Muscle layer of colon (tissue), 2 donors: ENCODE data around the gene DENND4C.
"Not testable (repeated sequence)": the region's sequence is repeated elsewhere in the genome, so short reads cannot be mapped to it uniquely, and the experiment has no call there.

ENCODE experiments used
- H3K27ac ChIP-seq: one replicate; pipeline ENCODE4 v1.7.0; 2013; ENCODE audit warnings: low read depth, mild to moderate bottlenecking, low read length, moderate library complexity
- H3K27me3 ChIP-seq, 2 donors: one replicate each; pipeline ENCODE4 v1.7.0; 2013; ENCODE audit warnings: low read length in 2 of 2, mild to moderate bottlenecking in 2 of 2; ENCODE audit not compliant: insufficient read depth in 2 of 2, control insufficient read depth in 1 of 2
- H3K36me3 ChIP-seq: one replicate; pipeline ENCODE4 v1.7.0; 2013; ENCODE audit warnings: mild to moderate bottlenecking, low read length; ENCODE audit not compliant: insufficient read depth
- H3K4me1 ChIP-seq: one replicate; pipeline ENCODE4 v1.7.0; 2013; ENCODE audit warnings: mild to moderate bottlenecking, low read length; ENCODE audit not compliant: insufficient read depth
- H3K4me3 ChIP-seq, 2 donors: one replicate each; pipeline ENCODE4 v1.7.0; 2013; ENCODE audit warnings: low read length in 2 of 2, low read depth in 1 of 2, mild to moderate bottlenecking in 1 of 2, moderate library complexity in 1 of 2
- H3K9ac ChIP-seq: one replicate; pipeline ENCODE4 v1.7.0; 2013; ENCODE audit warnings: low read length
- H3K9me3 ChIP-seq: one replicate; pipeline ENCODE4 v1.7.0; 2013; ENCODE audit warnings: mild to moderate bottlenecking, low read length
- donor health status: abdominal sarcoma.
- donor health status: Adenocarcinoma of cecum.

Gene DENND4C

GRCh38 chr9:19404283-19405075 is 174.0 kb downstream of the DENND4C start:
- Histone ChIP-seq H3K4me1 (no peaks in the 10 kb centered on the region), H3K9ac (no peak overlapping the region), H3K9me3 (no peaks in the 10 kb centered on the region), H3K4me3 (no peak overlapping the region), H3K36me3 (no peaks in the 10 kb centered on the region), H3K27ac (no peak overlapping the region), H3K27me3 (no peaks in the 10 kb centered on the region)

- Histone ChIP-seq H3K36me3 (no peaks in the 10 kb centered on the region), H3K27me3 (no peaks in the 10 kb centered on the region), H3K9me3 (no peaks in the 10 kb centered on the region), H3K4me1 (peaks cover 6% of the 10 kb centered on the region), H3K27ac (no peak overlapping the region), H3K9ac (no peak overlapping the region), H3K4me3 (no peak overlapping the region)
Measured at GRCh38 chr9:19405771-19406170, 175.3 kb downstream of the DENND4C start.

GRCh38 chr9:19408316-19408692 is 177.8 kb downstream of the DENND4C start:
- H3K4me1 ChIP-seq: peaks cover 6% of the 10 kb centered on the region
- H3K9ac ChIP-seq: no peak overlapping the region
- peak overlapping the region; percentile 85 to 88 for H3K4me3 ChIP-seq
- no peaks in the 10 kb centered on the region for H3K27me3 ChIP-seq
- no peaks in the 10 kb centered on the region for H3K36me3 ChIP-seq
- H3K27ac ChIP-seq: peak overlapping the region; percentile 76
- no peaks in the 10 kb centered on the region for H3K9me3 ChIP-seq

- Histone ChIP-seq H3K9me3 (no peaks in the 10 kb centered on the region), H3K9ac (peak within 1 kb of the TSS; percentile 23), H3K27me3 (no peaks in the 10 kb centered on the region), H3K4me1 (peaks cover 6% of the 10 kb centered on the region), H3K36me3 (no peaks in the 10 kb centered on the region), H3K27ac (peak within 1 kb of the TSS; percentile 76), H3K4me3 (peak within 1 kb of the TSS; percentile 85 to 88)
Measured at GRCh38 chr9:19408693-19409400, 178.4 kb downstream of the DENND4C start, which contains the start of gene ACER2. Gene ACER2, plus strand, starts transcription at chr9:19409009. Its CDS starts 76 bp downstream, at chr9:19409085.

GRCh38 chr9:19409401-19410194 is 179.1 kb downstream of the DENND4C start:
- H3K27ac ChIP-seq: peak overlapping the region; percentile 76

GRCh38 chr9:19410195-19410503 is 179.7 kb downstream of the DENND4C start:
- Histone ChIP-seq H3K36me3 (no peaks in the 10 kb centered on the region), H3K4me1 (peaks cover 6% of the 10 kb centered on the region), H3K4me3 (peak overlapping the region in 1 of 2 donors; percentile 85), H3K9me3 (no peaks in the 10 kb centered on the region), H3K27me3 (no peaks in the 10 kb centered on the region), H3K27ac (no peak overlapping the region), H3K9ac (no peak overlapping the region)

More at GRCh38 chr9:19409401-19410194, 179.1 kb downstream of the DENND4C start:
- H3K9me3 ChIP-seq: no peaks in the 10 kb centered on the region
- H3K27me3 ChIP-seq: no peaks in the 10 kb centered on the region
- H3K36me3 ChIP-seq: no peaks in the 10 kb centered on the region
- H3K4me3 ChIP-seq: peak overlapping the region; percentile 85 to 88
- peak overlapping the region; percentile 23 for H3K9ac ChIP-seq
- H3K4me1 ChIP-seq: peaks cover 6% of the 10 kb centered on the region

- H3K27ac ChIP-seq: no peak overlapping the region
- H3K9ac ChIP-seq: no peak overlapping the region
- no peaks in the 10 kb centered on the region for H3K27me3 ChIP-seq
Measured at GRCh38 chr9:19410594-19410993, 180.1 kb downstream of the DENND4C start.

GRCh38 chr9:19411316-19411715 is 180.8 kb downstream of the DENND4C start:
- peaks cover 6% of the 10 kb centered on the region for H3K4me1 ChIP-seq
- no peak overlapping the region for H3K4me3 ChIP-seq
- H3K27ac ChIP-seq: no peak overlapping the region
- no peaks in the 10 kb centered on the region for H3K36me3 ChIP-seq
- no peak overlapping the region for H3K9ac ChIP-seq
- no peaks in the 10 kb centered on the region for H3K9me3 ChIP-seq
- no peaks in the 10 kb centered on the region for H3K27me3 ChIP-seq

More at GRCh38 chr9:19410594-19410993, 180.1 kb downstream of the DENND4C start:
- H3K4me1 ChIP-seq: peaks cover 6% of the 10 kb centered on the region
- no peak overlapping the region for H3K4me3 ChIP-seq
- H3K36me3 ChIP-seq: no peaks in the 10 kb centered on the region
- H3K9me3 ChIP-seq: no peaks in the 10 kb centered on the region

GRCh38 chr9:19413456-19413855 is 183.0 kb downstream of the DENND4C start:
- H3K27ac ChIP-seq, H3K27me3 ChIP-seq, H3K4me1 ChIP-seq, H3K4me3 ChIP-seq, H3K9me3 ChIP-seq, H3K36me3 ChIP-seq, H3K9ac ChIP-seq: not testable (repeated sequence)

GRCh38 chr9:19416143-19416542 is 185.7 kb downstream of the DENND4C start:
- Histone ChIP-seq H3K36me3 (no peaks in the 10 kb centered on the region), H3K4me1 (no peaks in the 10 kb centered on the region), H3K27ac (no peak overlapping the region), H3K9me3 (no peaks in the 10 kb centered on the region), H3K4me3 (no peak overlapping the region), H3K9ac (no peak overlapping the region), H3K27me3 (no peaks in the 10 kb centered on the region)

- no peak overlapping the region for H3K4me3 ChIP-seq
- H3K9ac ChIP-seq: no peak overlapping the region
- no peaks in the 10 kb centered on the region for H3K27me3 ChIP-seq
- H3K36me3 ChIP-seq: peaks cover 5% of the 10 kb centered on the region
- no peaks in the 10 kb centered on the region for H3K9me3 ChIP-seq
- no peaks in the 10 kb centered on the region for H3K4me1 ChIP-seq
- H3K27ac ChIP-seq: no peak overlapping the region
Measured at GRCh38 chr9:19420877-19421276, 190.4 kb downstream of the DENND4C start.
